Fibroblast of gingiva (primary cell): ENCODE data around the gene SLC26A9.

Source experiments
- DNase-seq: peaks from one replicate; pipeline ENCODE4 v3.0.0-alpha.2; 2011; ENCODE audit warnings: low read depth

Gene SLC26A9

DNA sequence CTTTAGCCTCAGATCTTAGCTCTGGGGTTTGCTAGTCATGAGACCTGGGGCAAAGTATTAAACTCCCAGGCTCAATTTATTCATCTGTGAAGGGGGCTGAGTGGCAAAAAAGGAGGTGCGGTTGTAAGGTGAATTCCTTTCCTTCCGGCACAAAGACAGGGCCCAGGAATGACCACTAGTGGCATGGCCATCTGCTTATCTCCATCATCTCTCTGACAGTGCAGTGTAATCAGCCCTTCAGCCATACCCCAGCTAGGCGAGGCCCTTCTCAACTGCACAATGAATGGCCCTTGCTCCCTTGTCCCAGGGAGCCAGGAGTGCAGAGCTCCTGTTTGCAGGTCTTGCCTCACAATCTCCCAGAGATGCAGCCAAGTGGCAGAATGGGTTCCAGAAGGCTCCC, 5.6 kb upstream of the SLC26A9 start:
- no peak for DNase-seq

DNA sequence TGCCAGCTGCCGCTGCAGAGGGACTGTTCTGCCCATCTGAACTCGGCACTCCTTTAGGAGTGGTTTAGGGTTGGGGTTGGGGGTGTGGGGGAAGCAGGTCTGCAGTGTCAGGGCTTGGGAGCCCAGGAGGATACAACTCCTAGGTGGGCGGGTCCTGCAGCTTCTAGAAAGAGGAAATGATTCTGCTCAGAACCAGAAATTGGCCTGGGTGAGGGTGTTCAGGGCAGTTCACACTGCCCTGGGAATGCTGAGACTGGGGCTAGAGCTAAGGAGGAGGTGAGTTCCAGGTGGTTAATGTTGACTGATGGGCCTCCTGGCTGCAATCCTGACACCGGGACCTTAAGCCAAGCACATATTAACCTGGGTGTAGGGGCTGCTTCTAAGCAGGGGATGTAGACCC, 4.8 kb upstream of the SLC26A9 start:
- no peak for DNase-seq

DNA sequence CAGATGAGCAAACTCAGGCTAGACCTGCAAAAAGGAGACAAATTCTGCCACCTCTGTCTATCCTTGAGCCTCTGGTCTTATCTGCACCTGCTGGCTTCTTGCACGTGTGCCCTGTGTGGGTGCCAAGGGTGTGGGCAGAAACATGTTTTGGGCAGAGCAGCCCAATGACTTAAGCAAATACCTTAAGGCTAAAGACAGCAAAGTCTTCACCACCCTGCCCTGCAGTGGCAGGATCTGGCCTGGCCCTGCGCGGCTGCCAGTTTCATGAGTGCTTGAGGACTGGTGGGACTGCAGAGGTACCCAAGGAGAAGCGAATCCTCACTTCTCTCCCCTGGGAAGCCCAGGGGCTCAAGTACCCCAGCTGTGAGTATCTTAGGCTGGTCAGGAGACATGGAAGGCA, 3.8 kb upstream of the SLC26A9 start:
- DNase-seq, result no peak

DNA sequence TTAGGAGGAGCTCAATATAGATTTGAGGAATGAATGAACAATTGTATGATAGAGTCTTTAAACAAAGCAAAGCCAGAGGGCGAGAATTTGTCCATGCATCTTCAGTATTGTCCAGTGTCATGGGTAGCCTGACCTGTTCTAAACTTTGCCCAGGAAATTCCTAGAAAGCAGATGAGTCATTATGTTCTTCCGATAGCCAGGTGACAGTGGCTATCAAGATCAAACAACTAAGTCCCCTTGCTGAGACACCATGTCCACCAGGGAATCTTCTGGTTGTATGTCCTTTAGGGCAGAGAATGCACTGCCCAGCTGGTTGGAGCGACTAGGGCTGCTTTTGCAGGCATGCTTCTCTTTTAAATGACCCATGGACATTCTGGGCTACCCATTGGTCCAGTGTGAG, 1.8 kb upstream of the SLC26A9 start:
- no peak for DNase-seq

DNA sequence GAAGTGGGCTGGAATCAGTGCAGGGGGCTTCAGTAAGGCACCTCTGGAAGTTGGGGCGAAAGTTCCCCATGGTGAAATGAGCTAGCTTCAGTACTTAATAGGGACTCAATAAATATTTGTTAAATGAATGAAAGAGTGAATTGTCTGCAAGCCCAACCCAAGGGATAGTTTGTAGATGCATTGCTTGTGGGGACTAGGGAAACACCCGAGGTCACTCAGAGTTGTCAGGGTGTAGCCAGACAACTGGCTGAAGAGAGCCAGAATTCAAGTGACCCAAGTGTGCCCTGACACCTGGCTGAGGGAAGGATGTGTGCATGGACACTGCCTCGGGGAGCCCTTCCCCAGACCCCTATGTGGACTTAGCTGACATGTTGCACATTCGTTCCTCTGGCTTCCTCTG, 1.3 kb upstream of the SLC26A9 start:
- no peak for DNase-seq

DNA sequence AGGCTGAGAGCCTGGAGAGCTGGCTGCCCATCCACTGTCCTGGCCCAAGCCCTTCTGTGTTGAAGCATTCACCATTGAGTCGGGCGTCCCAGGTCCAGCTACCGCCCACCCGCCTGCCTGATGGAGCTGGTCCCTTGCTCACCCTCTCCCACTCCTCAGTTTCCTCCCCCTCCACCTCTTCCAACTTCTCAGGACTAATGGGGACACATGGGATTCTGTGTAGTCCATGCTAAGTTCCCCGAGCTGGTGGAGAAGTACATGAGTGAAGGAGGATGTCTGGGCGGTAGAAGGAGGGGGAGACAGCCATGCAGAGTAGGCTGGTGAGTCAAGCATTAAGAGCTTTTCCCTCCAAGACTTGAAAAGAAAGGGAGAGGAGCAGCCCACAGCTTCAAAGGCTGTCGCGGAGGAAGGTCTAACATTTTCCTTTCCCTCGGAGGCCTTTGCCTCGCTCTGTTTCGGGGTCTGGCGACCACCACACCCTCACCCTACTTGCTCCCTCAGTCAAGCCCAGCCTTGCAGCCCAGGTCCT, 561 bp downstream of the SLC26A9 start:
- no peak for DNase-seq

DNA sequence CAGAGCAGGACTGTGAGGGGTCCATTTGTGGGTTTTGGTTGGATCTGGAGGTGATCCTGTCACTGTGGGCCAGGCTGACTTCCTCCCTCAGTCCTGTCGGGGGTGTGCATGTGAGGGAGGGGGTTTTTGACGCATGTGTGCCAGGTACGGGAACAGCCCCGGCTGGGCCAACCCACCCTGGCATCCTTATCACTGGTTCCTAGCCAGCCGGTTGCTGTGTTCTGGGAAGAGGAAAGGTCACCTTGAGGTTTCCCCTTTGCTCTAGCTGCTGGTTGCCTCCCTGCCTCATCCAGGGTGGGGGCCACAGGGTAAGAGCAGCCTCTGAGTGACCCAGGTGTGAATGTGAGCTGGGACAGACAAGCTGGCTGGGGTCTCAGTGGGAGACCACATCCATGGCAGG, 2.5 kb downstream of the SLC26A9 start:
- DNase-seq, result no peak

DNA sequence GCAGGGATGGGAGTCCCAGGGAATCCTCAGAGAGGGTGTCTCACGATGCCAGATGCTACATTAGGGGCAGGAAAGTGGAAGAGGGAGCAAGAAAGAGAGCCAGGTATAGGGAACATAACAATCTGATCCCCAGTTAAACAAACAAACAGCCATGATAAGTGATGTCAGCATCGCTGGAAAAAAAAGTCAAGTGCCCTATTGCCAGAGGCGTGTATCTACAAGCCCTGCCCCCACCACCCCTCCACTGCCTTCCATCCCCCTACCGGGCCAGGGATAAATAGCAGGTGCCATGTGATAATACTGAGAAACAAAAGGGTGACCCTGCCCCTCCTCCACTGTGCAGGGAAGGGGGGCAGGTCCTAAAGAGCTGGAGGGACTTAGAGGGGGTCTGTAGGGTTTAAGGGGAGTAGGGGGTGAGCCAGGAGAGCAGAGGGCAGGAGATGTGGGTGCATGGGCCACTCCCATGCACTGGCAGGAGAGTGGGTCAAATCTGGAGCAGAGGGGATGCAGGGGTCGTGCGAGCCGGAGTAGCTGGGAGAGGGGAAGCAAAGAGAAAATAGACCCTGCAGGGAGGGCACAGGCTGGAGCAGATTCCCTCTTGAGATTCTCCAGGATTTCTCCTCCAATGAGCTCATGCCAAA, 3.4 kb downstream of the SLC26A9 start:
- DNase-seq, result no peak

DNA sequence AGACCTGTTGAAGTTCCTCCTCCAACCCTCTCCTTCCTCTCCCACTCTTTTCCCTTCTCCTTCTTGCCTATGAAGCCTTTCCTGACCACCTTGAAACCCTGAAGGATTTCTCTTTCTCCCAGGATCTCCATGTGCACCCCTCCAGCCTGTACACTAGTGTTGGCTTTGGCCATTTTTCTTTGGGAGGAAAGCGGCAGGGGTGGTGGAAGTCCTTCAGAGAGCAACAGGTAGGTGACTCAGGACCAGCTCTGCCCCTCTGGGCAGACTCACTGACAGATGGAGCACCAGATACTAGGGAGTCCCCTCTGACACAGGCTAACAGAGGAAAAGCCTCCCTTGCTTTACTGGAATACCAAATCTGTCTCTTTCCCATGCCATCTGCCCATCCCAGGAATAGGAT, 4.6 kb downstream of the SLC26A9 start:
- DNase-seq, result no peak

DNA sequence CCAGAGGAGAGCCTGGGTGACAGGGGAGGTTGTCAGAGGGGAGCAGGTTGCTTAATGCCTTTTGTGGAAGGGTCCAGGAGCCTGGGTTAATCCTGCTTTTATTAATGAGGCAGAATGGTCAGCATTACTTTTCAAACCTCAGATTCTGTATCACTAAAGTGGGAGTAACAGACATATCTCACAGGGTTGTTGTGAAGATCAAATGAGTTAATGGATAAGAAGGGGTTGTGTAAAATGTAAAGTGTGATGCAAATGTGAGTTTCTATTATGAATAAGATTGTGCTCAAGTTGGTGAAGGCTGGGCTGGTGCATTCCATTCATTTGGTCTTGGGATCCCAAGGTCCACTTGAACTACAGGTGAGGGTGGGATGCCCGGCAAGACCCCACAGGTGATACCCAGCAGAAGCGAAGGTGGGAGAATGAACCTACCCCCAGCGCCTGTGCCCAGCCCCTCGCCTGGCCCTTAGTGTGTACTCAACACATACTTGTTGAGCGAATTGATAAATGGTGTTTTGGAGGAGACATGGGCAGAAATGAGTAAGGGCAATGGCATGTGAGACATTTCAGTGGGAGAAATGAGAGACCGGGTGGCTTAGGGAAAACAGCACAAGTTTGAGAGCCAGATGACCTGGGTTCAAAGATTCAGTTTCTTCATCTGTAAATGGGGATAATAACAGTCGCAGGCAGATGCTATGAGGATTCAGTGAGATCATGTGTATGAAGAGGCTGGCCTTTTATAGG, 6.2 kb downstream of the SLC26A9 start:
- DNase-seq, result peak; percentile 18

DNA sequence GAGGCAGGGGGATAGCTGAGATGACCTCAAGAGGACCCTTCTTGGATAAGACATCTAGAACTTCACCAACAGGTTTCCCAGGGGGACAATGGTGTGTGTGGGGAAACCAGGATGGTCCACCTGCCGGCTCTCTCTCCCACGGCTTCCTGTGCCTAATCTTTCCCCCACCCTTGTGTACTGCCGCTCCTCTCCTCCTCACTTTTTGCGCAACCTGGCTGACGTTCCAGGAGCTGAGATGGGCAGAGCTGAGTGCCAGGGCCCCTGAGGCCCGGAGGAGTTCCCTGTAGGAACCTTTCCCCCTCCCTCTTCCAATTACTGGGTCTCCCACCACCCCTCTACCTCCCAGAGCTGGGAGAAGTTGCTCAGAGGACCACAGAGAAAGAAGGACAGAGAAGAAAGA, 6.9 kb downstream of the SLC26A9 start:
- no peak for DNase-seq

DNA sequence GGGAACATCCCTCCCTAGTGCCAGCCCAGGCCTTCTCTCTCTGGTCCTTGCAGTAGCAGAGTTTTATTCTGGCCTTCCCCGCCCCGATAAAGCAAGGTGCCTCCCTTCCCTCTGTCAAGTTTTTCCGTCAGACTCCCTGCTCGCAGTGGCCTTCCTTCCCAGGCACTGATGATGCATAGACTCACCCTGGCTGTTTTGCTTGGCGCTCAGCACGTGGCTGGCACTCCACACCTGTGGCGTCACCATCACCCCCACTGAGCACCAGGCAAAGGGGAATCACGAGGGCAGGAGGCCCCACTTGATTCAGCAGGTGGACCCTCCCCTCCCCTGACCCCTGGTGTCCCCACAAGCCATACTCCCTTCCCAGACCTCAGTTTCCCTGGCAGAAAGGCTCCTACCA, 7.4 kb downstream of the SLC26A9 start:
- DNase-seq, result no peak

DNA sequence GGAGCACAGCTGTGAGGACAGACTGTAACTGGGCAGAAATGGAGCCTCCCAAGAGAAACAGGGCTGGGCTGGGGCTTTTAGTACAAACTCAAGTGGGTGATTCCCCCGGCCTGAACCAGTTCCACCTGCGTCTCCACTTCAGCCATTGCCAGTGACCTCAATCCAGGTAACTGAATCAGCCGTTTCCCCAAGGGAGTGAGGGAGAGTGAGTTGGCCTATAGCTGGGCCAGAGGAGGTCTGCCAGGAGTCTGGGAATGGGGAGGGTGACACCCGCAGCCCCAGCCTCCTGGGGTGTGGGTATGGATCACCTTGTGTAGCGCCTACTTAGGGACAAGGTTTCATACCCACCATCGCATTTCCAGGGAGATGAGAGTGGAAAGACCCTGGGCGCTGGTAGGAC, 8.5 kb downstream of the SLC26A9 start:
- no peak for DNase-seq

DNA sequence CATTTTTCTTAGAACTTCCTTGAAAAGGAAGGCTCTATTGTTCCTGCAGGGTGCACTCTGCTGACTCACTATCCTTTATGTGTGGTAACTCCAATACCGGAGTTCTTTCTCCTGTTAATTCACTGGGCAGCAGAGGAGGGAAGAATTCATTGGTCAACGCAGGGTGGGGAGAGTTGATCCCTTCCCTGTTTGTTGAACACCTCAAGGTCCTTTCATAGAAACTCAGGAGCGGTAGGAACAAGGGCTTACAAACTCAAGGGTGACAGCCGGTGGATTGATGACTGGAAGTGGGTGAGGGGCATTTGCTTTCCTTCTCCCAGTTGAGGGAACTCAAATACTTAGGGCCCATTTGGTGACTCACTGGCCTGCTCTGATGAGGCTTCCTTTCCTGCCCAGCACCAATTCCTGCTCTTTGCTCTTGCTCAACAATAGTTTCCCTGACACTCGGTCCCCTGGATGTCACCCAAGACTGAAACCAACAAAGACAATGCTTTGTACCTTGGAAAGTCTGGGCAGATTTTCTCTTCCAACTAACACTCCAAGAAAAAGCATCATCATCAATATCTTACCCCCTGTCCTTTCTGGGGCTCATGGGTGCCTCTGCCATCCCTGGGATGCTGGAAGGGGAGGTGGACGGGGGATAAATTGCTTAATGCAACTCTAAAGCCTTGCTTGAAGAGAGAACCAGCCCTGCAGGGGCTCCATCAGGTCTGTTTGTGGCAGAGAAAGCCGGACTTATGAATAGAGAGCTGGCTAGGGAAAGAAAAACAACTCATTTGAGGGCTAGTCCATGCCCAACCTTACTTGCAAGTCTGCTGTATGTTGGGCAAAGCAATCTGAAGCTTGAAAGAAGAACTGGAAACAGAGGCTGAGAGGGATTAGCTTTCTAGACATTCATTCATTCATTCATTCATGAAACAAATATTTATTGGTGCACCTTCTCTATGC, 9.3 kb downstream of the SLC26A9 start:
- peak; percentile 65 for DNase-seq

DNA sequence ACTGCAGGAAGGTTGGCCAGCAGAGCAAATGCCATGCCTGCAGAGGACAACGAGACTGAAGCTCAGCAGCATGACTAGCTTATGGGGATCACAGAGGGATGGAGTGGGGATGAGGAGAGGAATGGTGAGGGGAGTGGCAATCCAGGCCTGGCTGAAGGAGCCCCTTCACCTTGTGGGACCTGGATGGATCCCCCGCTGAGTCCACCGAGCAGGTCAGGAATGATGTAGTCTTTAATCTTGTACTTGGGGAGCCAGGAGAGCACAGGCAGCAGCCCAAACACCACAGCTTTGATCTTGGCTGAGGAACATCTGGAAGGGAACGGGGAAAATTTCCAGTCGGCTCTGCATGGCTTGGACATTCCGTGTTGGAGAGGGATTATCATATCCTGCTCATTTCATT, 10.5 kb downstream of the SLC26A9 start:
- no peak for DNase-seq

DNA sequence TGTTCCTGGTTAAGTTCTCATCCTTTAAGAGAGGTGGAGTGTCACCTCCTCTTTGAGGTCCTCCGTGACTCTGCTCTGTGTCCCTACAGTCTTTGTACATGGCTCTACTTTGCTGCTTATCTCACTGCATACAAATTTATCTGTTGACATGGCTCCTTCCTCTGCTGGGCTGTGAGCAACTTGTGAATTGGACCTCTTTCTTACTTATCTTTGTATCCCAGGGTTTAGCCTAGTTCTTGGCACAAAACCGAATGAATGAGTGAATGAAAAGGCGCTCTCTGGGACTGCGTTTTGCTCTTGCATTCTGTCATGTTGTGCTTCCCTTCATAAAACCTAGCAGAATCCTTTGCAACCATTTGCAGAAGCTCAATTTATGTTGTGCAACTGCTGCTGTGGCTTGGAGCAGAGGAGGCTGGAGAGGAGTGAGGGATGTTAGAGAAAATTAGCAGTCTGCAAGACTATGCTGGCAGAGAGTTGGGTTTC, 12.4 kb downstream of the SLC26A9 start:
- no peak for DNase-seq

DNA sequence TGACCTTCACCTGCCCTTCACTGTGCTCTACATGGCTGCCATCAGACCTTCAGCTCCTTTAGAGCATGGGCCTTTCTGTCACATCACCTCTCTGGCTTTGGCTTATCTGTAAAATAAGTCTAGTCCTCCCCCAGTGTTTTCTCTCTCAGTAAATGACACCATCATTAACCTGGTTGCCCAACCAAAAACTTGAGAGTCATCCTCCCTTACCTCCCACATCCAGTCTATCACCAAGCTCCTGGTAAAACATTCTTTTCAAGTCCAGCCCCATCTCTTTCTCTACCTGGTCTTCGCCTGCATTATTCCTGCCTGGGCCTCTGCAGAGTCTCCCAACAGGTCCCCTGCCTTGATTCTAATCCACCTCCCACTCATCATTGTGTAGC, 13.1 kb downstream of the SLC26A9 start:
- DNase-seq, result no peak

DNA sequence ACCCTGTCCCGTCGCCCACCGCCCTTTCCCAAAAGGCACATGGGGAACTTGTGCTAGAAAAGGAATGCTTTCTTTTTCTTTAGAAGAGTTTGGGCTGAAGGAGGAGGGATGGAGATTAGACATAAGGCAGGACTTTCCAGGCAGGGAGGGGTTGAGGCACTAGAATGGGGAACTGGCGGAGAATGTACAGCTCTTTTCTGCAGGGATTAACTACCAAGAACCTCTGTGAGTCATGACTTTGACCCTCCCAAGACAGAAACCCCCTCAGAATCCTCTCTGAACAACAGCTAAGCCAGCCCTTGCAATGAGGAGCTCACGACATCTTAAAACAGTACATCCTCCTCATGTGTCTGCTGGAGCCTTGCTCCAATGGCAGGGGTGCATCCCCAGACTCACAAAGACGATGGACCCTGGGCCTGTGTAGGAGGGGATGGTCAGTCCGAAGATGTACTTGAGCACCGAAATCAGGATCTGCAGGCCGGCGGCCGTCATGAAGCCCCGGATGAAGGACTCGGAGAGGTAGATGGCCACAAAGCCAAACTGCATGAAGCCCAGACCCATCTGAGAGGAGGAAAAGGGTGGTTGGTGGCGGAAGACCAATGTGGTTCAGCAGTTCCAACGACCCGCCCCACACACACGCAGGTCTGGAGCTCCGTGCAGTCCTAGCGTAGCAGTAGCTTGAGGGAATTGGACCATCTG, 13.6 kb downstream of the SLC26A9 start:
- DNase-seq, result no peak

DNA sequence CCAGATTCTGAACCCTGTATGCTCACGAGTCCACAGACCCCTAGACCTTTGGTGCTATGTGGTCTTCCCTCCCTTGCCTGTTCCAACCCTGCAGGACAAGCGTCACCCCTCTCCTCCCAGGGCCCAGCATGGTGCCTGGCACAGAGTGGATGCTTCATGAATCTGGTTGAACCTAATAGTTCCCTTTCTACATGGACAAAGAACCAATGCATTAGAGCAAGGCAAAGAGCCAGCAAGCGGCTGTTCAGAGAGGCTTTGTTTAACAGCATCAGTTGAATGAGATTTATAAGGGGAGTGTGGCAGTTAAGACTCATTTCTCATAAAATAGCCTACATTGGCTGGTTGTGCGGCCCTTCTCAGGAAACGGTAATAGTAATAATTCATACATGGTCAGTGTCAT, 14.9 kb downstream of the SLC26A9 start:
- DNase-seq, result no peak

DNA sequence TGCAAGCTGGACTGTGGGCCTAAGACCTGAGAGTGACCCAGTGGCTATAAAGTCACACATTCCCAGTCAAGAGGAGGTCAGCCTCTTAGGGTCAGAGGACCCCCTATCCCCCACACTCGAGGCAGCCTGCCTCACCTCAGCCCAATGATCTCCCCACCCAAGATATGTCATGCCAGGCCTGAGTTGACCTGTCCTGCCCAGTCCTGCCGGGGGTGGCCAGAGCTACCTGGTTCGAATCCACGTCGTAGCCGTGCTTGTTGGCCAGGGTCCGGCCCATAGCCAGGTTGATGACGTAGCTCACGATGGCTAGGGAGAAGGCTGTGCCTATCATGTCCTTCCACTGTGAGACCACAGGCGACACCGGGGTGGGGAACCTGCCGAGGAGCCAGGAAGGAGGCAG, 15.6 kb downstream of the SLC26A9 start:
- no peak for DNase-seq

DNA sequence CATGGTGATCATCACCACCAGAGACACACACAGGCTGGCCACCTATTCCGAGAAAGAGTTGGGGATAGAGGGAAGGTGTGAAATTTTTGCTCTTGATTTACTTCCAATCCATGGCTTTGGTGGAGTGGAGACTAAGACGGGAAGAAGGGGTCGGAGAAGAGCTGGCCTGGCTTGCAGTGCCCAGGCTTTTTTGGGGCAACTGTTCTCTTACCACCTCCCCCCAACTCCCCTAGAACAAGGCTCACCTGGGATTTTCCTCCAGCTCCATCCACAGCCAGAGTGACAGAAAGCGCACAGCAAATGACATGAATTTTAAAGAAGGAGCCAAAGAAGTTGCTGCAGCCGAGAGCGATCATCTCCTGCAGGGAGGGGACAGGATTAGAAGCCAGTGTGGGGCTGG, 16.0 kb downstream of the SLC26A9 start:
- DNase-seq, result no peak

DNA sequence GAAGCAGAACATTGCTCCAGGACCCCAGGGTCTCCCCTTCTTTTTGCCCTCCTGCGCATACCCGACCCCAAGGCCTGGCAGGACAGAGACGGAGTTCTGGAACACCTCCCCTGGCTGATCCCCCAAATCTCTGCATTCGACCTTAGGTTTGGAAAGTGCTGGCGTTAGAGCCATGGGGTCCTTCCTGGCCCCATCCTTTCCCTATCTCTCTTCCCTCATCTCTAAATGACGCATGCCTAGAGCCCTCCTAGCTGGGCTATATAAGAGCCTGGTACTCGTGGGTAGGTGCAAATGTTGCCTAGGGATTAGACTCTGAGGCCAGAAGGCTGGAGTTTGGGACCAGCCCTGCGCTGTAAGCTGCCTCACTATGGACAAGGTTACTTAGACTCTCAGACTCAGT, 16.6 kb downstream of the SLC26A9 start:
- DNase-seq, result no peak
